GM21381 (cell line): Measurements from ENCODE around the gene C11orf58.

Source experiments
- ATAC-seq: cut with Tn5 transposase; IDR thresholded peaks from one replicate; pipeline ENCODE4 v1.9.1; 2021; ENCODE audit warnings: mild to moderate bottlenecking, moderate library complexity; ENCODE audit not compliant: unreplicated experiment

C11orf58 gene

DNA sequence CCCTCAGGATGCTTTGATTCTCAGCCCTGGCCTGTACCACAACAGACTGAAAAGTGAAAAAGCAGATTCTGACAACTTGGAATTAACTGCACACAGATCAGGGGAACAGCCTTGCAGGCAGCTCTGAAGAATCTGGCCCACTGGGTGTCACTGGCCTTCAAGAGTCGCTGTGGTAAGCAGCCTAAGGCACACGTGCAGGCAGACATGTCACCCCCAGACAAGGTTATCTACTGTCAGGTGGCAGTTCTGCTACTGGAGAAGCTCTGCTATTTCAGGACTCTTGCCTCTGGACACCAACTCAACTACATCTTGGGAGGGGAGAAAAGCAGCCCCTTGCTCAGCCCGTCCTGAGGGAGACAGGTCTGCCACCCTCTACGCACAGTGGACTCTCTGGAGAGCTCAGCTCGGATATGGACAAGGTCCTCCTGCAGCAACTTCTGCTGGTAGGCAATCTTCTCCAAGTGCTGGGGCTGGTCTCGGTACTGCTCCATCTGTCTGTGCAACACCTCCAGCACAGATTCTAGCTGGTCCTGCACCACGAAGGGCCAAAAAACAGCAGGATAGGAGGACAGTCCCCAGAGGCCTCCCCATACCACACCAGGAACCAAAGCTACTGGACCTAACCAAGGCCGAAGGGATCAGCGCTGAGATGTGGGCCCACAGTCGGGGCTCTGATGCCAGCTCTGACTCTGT lies 63.0 kb downstream of the C11orf58 start:
- no peak for ATAC-seq

DNA sequence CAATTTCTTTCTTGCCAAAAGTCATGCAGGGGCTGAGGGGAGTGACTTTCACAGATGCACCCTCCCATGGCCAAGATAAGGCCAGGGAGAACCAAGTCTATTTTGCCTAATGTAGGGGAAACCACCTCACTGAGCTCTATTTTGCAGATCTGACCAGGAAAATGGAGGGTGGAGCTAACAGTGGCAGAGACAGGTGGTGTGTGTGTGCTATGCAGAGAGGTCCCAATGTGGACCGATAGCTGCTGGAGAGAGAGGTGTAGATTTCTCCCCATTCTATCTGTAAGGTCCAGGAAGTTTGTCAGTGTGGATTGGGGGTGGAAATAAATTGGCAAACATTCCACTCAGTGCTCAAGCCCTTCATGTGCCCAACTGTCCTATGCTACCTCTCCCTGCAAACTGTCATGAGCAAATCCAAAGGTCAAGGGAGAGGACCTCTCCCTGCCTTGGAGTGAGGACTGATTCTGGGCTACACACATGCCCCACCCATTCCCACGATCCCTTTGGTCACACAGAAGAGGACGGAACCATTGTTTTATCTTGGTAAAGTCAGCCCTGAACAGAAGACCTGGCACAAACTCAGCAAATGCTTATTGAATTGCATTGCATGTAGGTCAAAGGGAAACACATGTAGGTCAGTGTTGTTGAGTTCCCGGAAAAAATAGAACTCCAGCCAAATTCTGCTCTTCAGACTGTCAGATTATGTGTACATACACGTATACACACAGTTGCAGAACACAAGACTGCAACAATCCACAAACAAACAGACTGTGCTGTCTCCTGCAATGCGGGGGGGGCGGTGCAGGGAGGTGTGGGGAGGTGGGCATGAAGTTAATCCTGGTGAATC lies 65.9 kb downstream of the C11orf58 start:
- ATAC-seq = no peak

DNA sequence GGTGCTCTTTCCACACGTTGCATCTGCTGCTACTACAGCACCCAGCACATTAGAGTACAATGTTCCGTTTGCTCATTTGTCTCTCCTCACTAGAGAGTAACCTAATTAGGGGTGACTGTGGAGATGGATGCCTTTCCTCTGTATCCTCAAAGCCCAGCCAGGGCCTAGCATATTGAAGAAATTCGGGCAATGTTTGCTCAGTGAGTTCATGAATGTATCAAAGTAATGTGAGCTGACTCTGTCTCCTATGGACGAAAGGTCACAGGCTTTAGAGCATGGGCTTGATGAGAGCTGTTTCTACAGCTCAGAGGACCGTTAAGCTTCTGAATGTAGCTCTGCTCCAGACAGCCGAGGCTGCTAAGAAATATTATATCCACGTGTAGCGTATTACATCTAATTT lies 67.5 kb downstream of the C11orf58 start:
- ATAC-seq = no peak

DNA sequence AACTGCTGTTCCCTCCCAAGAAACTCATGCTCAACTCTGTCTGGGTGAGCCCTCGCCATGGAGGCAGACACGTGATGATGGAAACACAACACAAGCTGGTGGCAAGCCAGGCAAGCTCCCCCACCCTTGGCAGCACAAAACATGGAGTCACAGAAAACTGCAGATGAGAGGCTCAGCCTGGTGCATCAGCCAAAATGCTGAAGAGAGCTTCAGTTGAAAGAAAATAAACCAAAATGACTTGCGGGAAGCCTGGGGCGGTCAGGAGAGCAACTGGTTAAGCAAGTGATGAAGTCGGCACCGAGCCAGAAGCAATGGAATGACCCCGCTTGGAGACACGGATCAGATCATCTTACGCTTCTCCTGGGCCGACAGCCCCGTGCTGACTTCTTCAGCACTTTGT lies 68.3 kb downstream of the C11orf58 start:
- no peak for ATAC-seq

DNA sequence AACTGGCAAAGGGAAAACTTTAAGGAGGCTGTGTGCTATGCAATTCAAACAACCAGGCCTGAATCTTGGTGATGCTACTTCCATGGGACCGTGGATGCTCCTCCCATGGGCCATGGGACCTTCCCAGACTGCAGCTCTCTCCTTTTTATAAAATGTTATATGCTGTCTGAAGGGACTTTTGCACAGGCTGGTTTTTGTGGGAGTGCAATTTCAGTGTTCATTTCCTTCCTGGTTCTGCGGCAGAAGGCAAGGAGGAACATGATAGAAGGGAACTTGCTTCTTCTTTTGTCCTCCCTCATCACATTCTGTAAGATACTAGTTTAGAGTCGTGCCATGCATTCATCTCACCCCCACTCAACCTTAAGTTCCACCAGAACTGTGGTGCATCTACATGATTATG lies 68.9 kb downstream of the C11orf58 start:
- ATAC-seq = no peak
